ENCODE results near the gene ASIC5. TPM values are rescaled to one million over a fixed set of nuclear protein-coding genes. Genes with fewer than 3 reads are reported as not detected.

The ASIC5 gene
- total RNA-seq, 1 donor, result not detected

DNA sequence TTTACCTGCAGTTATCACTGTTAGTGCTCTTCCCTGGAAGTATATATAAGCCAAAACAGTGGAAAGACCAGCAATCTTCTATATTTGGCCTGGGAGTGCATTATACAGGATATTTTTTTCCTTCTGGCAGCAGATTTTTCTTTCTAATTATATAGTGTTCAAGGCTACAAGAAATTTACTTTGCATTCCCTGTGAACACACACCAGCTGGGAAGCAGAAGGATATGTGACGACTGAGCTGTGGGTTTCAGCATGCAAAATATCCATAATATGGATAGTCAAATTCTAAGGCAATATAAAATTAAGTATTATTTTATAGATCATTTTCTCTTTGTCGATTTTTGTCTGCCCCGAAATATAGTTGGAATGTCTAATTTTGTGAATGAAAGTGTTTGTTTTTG is 76.1 kb downstream of the ASIC5 start:
- no peaks in the 10 kb centered on the region for H3K4me1 ChIP-seq (ENCODE audit: insufficient read depth, low read length)
- H3K4me3 ChIP-seq (ENCODE audit: insufficient read depth, low read length), result no peak overlapping the region
- H3K27ac ChIP-seq (ENCODE audit: low read depth, low read length), result no peak overlapping the region
- no peaks in the 10 kb centered on the region for H3K36me3 ChIP-seq (ENCODE audit: insufficient read depth, low read length)
- H4K20me1 ChIP-seq (ENCODE audit: insufficient read depth, low read length), result no peaks in the 10 kb centered on the region
- DNase-seq (ENCODE audit: insufficient read length, low spot score, missing footprints), result no peak
- H3K27me3 ChIP-seq (ENCODE audit: insufficient read depth, low read length), result no peaks in the 10 kb centered on the region
- no peak overlapping the region for H3K4me2 ChIP-seq (ENCODE audit: insufficient read depth, low read length)
- TF ChIP-seq, protein P1, sequence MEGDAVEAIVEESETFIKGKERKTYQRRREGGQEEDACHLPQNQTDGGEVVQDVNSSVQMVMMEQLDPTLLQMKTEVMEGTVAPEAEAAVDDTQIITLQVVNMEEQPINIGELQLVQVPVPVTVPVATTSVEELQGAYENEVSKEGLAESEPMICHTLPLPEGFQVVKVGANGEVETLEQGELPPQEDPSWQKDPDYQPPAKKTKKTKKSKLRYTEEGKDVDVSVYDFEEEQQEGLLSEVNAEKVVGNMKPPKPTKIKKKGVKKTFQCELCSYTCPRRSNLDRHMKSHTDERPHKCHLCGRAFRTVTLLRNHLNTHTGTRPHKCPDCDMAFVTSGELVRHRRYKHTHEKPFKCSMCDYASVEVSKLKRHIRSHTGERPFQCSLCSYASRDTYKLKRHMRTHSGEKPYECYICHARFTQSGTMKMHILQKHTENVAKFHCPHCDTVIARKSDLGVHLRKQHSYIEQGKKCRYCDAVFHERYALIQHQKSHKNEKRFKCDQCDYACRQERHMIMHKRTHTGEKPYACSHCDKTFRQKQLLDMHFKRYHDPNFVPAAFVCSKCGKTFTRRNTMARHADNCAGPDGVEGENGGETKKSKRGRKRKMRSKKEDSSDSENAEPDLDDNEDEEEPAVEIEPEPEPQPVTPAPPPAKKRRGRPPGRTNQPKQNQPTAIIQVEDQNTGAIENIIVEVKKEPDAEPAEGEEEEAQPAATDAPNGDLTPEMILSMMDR (IDR thresholded peaks at IDR 0.05; ENCODE audit: extremely low read depth, low read depth, low read length), result no peak
- no peaks in the 10 kb centered on the region for H3K79me2 ChIP-seq (ENCODE audit: insufficient read depth, low read length)
- no peaks in the 10 kb centered on the region for H3K9me3 ChIP-seq (ENCODE audit: low read depth, low read length)
- no peak overlapping the region for H2AFZ ChIP-seq (ENCODE audit: low read length)

DNA sequence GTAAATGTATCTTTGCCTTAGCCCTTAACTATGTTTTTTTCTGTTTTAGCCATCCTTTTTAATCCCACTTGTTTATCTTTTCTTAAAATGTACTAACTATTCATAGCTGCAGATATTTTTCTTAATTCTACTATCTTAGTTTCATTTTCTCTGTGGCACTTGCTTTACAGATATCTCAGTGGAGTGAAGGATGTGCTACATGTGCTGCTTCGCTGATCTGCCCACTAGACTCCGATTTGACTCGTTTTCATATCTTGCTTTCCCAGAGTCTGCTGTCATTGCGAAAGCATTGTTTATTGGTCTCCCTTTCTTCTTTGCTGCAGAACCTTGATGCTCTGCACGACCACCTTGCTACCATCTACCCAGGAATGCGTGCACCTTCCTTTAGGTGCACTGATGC is 76.7 kb downstream of the ASIC5 start:
- TF ChIP-seq, protein P1 (IDR thresholded peaks at IDR 0.05; ENCODE audit: extremely low read depth, low read depth, low read length), result no peak
- H3K27ac ChIP-seq (ENCODE audit: low read depth, low read length), result no peak overlapping the region
- H3K79me2 ChIP-seq (ENCODE audit: insufficient read depth, low read length), result no peaks in the 10 kb centered on the region
- no peak for DNase-seq (ENCODE audit: insufficient read length, low spot score, missing footprints)
- H3K36me3 ChIP-seq (ENCODE audit: insufficient read depth, low read length), result no peaks in the 10 kb centered on the region
- no peaks in the 10 kb centered on the region for H3K4me1 ChIP-seq (ENCODE audit: insufficient read depth, low read length)
- no peaks in the 10 kb centered on the region for H4K20me1 ChIP-seq (ENCODE audit: insufficient read depth, low read length)
- peak overlapping the region; percentile 68 for H3K4me2 ChIP-seq (ENCODE audit: insufficient read depth, low read length)
- no peaks in the 10 kb centered on the region for H3K27me3 ChIP-seq (ENCODE audit: insufficient read depth, low read length)
- H3K9me3 ChIP-seq (ENCODE audit: low read depth, low read length), result no peaks in the 10 kb centered on the region
- H3K4me3 ChIP-seq (ENCODE audit: insufficient read depth, low read length), result peak overlapping the region; percentile 23
- H2AFZ ChIP-seq (ENCODE audit: low read length), result peak overlapping the region; percentile 77

DNA sequence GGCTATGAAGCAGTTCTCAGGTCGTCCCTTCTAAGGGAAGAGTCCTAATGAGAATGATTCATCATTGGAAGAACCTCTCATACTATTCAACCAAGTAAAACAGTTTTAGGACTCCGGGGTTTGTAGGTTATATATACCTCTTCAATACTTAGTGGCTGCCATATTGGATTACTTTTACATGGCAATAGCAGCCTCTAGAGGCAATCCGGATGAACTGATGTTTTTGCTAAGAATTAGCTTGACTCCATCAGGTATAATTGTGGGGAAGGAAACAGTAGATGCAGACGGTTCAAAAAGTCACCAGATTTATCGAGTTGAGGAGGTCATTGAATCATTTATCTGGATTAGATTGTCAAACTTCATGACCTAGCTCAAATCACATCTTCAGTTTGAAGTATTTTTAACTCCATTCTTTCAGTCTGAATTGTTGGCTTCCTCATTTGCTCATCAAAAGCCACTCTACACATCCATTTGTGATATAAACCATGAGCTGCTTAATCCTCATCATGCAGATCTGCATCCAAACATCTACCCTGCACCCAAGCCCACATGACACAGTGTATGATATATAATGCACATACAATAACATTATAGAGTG is 78.9 kb downstream of the ASIC5 start:
- Histone ChIP-seq H2AFZ (ENCODE audit: low read length) (peak overlapping the region; percentile 81), H3K36me3 (ENCODE audit: insufficient read depth, low read length) (no peaks in the 10 kb centered on the region)

DNA sequence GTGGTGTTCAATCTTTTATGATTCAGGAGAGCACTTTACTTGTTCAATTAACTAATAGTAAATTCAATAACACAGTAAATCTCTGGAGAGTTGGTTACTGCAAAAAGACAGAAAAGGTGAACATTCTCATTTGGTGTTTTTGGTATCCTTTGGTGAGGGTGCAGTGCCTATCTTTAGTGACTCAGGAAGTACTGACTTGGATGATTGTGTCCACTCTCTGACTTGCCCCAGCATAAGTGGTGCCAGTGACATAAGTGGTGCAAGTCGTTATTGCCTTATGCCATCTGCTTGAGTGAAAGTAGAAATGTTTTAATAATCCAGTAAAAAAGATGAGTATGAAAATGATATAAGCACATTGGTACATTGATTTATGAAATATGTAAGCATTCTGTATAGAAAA is 80.2 kb downstream of the ASIC5 start:
- Histone ChIP-seq H3K4me2 (ENCODE audit: insufficient read depth, low read length) (no peak overlapping the region), H3K4me3 (ENCODE audit: insufficient read depth, low read length) (no peak overlapping the region), H3K4me1 (ENCODE audit: insufficient read depth, low read length) (no peaks in the 10 kb centered on the region), H4K20me1 (ENCODE audit: insufficient read depth, low read length) (no peaks in the 10 kb centered on the region), H3K36me3 (ENCODE audit: insufficient read depth, low read length) (no peaks in the 10 kb centered on the region), H3K79me2 (ENCODE audit: insufficient read depth, low read length) (no peaks in the 10 kb centered on the region), H3K9me3 (ENCODE audit: low read depth, low read length) (no peaks in the 10 kb centered on the region), H3K27me3 (ENCODE audit: insufficient read depth, low read length) (no peaks in the 10 kb centered on the region), H3K27ac (ENCODE audit: low read depth, low read length) (no peak overlapping the region), H2AFZ (ENCODE audit: low read length) (no peak overlapping the region)
- DNase-seq (ENCODE audit: insufficient read length, low spot score, missing footprints), result no peak
- TF ChIP-seq, protein P1 (IDR thresholded peaks at IDR 0.05; ENCODE audit: extremely low read depth, low read depth, low read length), result no peak

More for the DNA sequence above, 78.9 kb downstream of the ASIC5 start:
- Histone ChIP-seq H3K9me3 (ENCODE audit: low read depth, low read length) (no peaks in the 10 kb centered on the region), H3K4me2 (ENCODE audit: insufficient read depth, low read length) (peak overlapping the region; percentile 47), H3K79me2 (ENCODE audit: insufficient read depth, low read length) (no peaks in the 10 kb centered on the region), H3K4me3 (ENCODE audit: insufficient read depth, low read length) (no peak overlapping the region), H3K27ac (ENCODE audit: low read depth, low read length) (no peak overlapping the region), H4K20me1 (ENCODE audit: insufficient read depth, low read length) (no peaks in the 10 kb centered on the region), H3K4me1 (ENCODE audit: insufficient read depth, low read length) (no peaks in the 10 kb centered on the region), H3K27me3 (ENCODE audit: insufficient read depth, low read length) (no peaks in the 10 kb centered on the region)
- TF ChIP-seq, protein P1 (IDR thresholded peaks at IDR 0.05; ENCODE audit: extremely low read depth, low read depth, low read length), result peak; percentile 94
- DNase-seq (ENCODE audit: insufficient read length, low spot score, missing footprints), result peak; percentile 64

Data from osteoblast (primary cell).